ENCODE results near the gene C9orf40.

Gene C9orf40

GRCh38 chr9:74910036-74910435 lies 42.7 kb downstream of the C9orf40 start:
- Histone ChIP-seq H3K4me3 (IDR thresholded peaks at IDR 0.05; ENCODE audit: insufficient read depth, low read depth, low read length) (no peak overlapping the region), H3K4me1 (ENCODE audit: low read depth, poor library complexity, severe bottlenecking) (no peaks in the 10 kb centered on the region), H4K20me1 (ENCODE audit: insufficient read depth) (no peaks in the 10 kb centered on the region), H3K9ac (no peak overlapping the region), H2AFZ (ENCODE audit: low read depth) (no peak overlapping the region), H3K27me3 (ENCODE audit: insufficient read depth, low read depth) (no peaks in the 10 kb centered on the region), H3K4me2 (no peak overlapping the region), H3K36me3 (ENCODE audit: insufficient read depth) (no peaks in the 10 kb centered on the region), H3K27ac (no peak overlapping the region), H3K79me2 (ENCODE audit: insufficient read depth, low read depth) (no peaks in the 10 kb centered on the region)
- no peak for TF ChIP-seq CTCF (conservative IDR thresholded peaks at IDR 0.05; ENCODE audit: low read depth, low read length)

GRCh38 chr9:74908665-74909064 lies 44.0 kb downstream of the C9orf40 start:
- TF ChIP-seq CTCF (conservative IDR thresholded peaks at IDR 0.05; ENCODE audit: low read depth, low read length) = no peak
- Histone ChIP-seq H3K27ac (no peak overlapping the region), H3K9ac (no peak overlapping the region), H3K4me2 (no peak overlapping the region), H3K4me1 (ENCODE audit: low read depth, poor library complexity, severe bottlenecking) (no peaks in the 10 kb centered on the region), H2AFZ (ENCODE audit: low read depth) (no peak overlapping the region), H3K36me3 (ENCODE audit: insufficient read depth) (no peaks in the 10 kb centered on the region), H3K4me3 (IDR thresholded peaks at IDR 0.05; ENCODE audit: insufficient read depth, low read depth, low read length) (no peak overlapping the region), H4K20me1 (ENCODE audit: insufficient read depth) (no peaks in the 10 kb centered on the region), H3K27me3 (ENCODE audit: insufficient read depth, low read depth) (no peaks in the 10 kb centered on the region), H3K79me2 (ENCODE audit: insufficient read depth, low read depth) (no peaks in the 10 kb centered on the region)

- Histone ChIP-seq H3K27me3 (ENCODE audit: insufficient read depth, low read depth) (no peaks in the 10 kb centered on the region), H3K27ac (no peak overlapping the region), H3K36me3 (ENCODE audit: insufficient read depth) (no peaks in the 10 kb centered on the region), H3K9ac (no peak overlapping the region), H2AFZ (ENCODE audit: low read depth) (no peak overlapping the region), H3K4me3 (IDR thresholded peaks at IDR 0.05; ENCODE audit: insufficient read depth, low read depth, low read length) (no peak overlapping the region), H3K79me2 (ENCODE audit: insufficient read depth, low read depth) (no peaks in the 10 kb centered on the region), H3K4me2 (no peak overlapping the region), H4K20me1 (ENCODE audit: insufficient read depth) (no peaks in the 10 kb centered on the region), H3K4me1 (ENCODE audit: low read depth, poor library complexity, severe bottlenecking) (no peaks in the 10 kb centered on the region)
- TF ChIP-seq CTCF (conservative IDR thresholded peaks at IDR 0.05; ENCODE audit: low read depth, low read length) = no peak
Measured at GRCh38 chr9:74907085-74907484, 45.6 kb downstream of the C9orf40 start.

GRCh38 chr9:74901001-74901400 lies 51.7 kb downstream of the C9orf40 start:
- H3K4me2 ChIP-seq = no peak overlapping the region
- no peaks in the 10 kb centered on the region for H3K4me1 ChIP-seq (ENCODE audit: low read depth, poor library complexity, severe bottlenecking)
- no peaks in the 10 kb centered on the region for H3K36me3 ChIP-seq (ENCODE audit: insufficient read depth)
- no peaks in the 10 kb centered on the region for H4K20me1 ChIP-seq (ENCODE audit: insufficient read depth)
- H3K4me3 ChIP-seq (IDR thresholded peaks at IDR 0.05; ENCODE audit: insufficient read depth, low read depth, low read length) = no peak overlapping the region
- H3K79me2 ChIP-seq (ENCODE audit: insufficient read depth, low read depth) = no peaks in the 10 kb centered on the region
- no peak for TF ChIP-seq CTCF (conservative IDR thresholded peaks at IDR 0.05; ENCODE audit: low read depth, low read length)
- no peak overlapping the region for H3K27ac ChIP-seq
- H2AFZ ChIP-seq (ENCODE audit: low read depth) = no peak overlapping the region
- H3K9ac ChIP-seq = no peak overlapping the region
- H3K27me3 ChIP-seq (ENCODE audit: insufficient read depth, low read depth) = no peaks in the 10 kb centered on the region

All from KMS-11 (cell line).